ENCODE measurements around the gene CIAPIN1. TPM values are rescaled to one million over a fixed set of nuclear protein-coding genes. Genes with fewer than 3 reads are reported as not detected.

Gene CIAPIN1
- total RNA-seq, 2 donors from 2014 or later = 54.0 to 92.0 TPM

DNA sequence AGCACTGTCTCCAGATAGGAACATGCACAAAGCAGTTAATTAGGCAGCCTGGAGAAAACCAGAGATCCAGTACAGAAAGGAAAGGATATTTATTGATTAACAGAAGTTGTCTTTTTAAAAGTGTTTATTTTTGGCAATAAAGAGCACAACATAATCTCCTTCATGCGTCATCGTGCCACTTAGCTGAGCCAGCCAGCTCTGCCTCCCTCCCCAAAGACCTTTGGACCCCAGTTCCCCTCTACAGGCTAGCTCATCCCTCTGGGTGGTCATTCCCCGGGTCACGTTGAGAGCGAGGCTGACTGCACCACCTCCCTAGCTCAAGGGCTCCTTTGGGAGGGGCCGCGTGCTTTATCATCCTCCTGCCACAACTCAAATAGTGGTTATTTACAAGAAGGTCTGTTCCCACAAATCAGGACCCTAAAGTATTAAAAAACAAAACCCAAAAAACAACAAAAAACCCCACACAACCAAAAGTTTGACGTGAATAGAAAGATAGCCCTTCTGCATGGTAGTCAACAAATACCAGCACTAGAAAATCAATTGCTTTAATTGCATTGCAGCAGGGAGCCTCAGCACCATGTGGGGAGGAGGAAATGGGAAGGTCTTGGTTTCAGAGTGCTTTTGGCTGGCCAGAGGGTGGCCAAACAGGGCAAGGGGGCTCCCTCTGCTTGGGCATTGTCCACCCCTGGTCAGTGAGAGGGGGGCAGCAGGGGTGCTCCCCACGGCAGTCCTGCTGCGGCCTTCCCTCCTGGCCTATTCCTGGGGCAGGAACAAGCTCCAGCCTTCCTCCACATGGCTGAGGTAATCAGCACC, 24.9 kb upstream of the CIAPIN1 start:
- Mint-ChIP-seq H3K4me1 (ENCODE audit: low read depth in 2 of 2) (peaks cover 8 to 17% of the 10 kb centered on the region in 2 donors), H3K9me3 (no peaks in the 10 kb centered on the region), H3K27ac (peak overlapping the region in 1 of 2 donors; percentile 27)

GRCh38 chr16:57471209-57471608, 24.0 kb upstream of the CIAPIN1 start:
- Mint-ChIP-seq H3K27me3 (no peaks in the 10 kb centered on the region), H3K9me3 (no peaks in the 10 kb centered on the region), H3K4me3 (no peak overlapping the region), H3K36me3 (peaks cover 15% of the 10 kb centered on the region), H3K27ac (no peak overlapping the region), H3K4me1 (ENCODE audit: low read depth in 2 of 2) (peaks cover 3 to 15% of the 10 kb centered on the region in 2 donors)
- no peak for DNase-seq (ENCODE audit: low spot score)
- ATAC-seq = no peak

More for the DNA sequence above, 24.9 kb upstream of the CIAPIN1 start:
- H3K27me3 Mint-ChIP-seq = no peaks in the 10 kb centered on the region
- H3K36me3 Mint-ChIP-seq = peaks cover 15% of the 10 kb centered on the region
- no peak overlapping the region for H3K4me3 Mint-ChIP-seq
- DNase-seq (ENCODE audit: low spot score) (no peak), ATAC-seq (no peak)

DNA sequence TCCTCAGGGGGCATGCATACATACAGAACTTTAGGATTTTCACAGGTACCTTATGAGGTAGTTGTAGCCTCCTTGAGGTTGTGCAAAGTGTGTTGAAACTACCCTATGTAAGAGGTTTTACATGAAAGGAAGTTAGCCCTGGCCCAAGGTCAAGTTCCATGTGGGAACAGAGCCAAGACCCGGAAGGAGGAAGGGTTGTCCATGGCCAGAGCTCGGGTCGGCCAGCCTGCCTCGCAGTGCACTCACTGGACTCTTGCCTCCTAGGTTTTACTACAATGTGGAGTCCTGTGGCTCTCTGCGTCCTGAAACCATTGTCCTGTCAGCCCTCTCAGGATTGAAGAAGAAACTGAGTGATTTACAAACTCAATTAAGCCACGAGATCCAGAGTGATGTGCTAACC, 23.5 kb upstream of the CIAPIN1 start:
- Mint-ChIP-seq H3K27ac (no peak overlapping the region), H3K9me3 (no peaks in the 10 kb centered on the region), H3K4me1 (ENCODE audit: low read depth in 2 of 2) (peaks cover 0 to 15% of the 10 kb centered on the region in 2 donors), H3K4me3 (no peak overlapping the region), H3K36me3 (peaks cover 15% of the 10 kb centered on the region), H3K27me3 (no peaks in the 10 kb centered on the region)
- ATAC-seq (no peak), DNase-seq (ENCODE audit: low spot score) (no peak)

DNA sequence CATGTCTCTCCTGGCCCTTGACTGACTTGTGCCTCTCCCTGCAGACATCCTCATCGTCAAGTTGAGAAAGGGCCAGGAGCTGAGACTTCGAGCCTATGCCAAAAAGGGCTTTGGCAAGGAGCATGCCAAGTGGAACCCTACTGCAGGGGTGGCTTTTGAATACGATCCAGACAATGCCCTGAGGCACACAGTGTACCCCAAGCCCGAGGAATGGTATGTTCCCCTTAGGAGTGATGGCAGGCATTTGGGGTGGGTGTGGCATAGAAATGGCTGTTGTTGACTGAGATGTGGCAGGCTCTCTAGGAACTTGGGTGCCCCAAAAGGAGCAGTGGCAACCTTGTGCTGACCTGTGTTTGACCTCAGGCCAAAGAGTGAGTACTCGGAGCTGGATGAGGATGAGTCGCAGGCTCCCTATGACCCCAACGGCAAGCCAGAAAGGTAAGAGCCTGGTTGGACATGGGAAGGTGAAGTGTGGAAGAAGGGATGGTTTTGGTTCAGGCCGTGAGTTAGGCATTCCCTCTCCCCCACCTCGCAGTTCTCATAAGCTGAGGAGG, 22.8 kb upstream of the CIAPIN1 start:
- Mint-ChIP-seq H3K4me1 (ENCODE audit: low read depth in 2 of 2) (peaks cover 4 to 14% of the 10 kb centered on the region in 2 donors), H3K27me3 (no peaks in the 10 kb centered on the region), H3K9me3 (no peaks in the 10 kb centered on the region), H3K27ac (no peak overlapping the region), H3K36me3 (peaks cover 16% of the 10 kb centered on the region), H3K4me3 (no peak overlapping the region)
- ATAC-seq (no peak), DNase-seq (ENCODE audit: low spot score) (no peak)

GRCh38 chr16:57469046-57469445, 21.9 kb upstream of the CIAPIN1 start:
- ATAC-seq (no peak), DNase-seq (ENCODE audit: low spot score) (no peak)
- no peaks in the 10 kb centered on the region for H3K27me3 Mint-ChIP-seq
- H3K27ac Mint-ChIP-seq = no peak overlapping the region
- H3K4me1 Mint-ChIP-seq (ENCODE audit: low read depth in 2 of 2) = peaks cover 13 to 21% of the 10 kb centered on the region in 2 donors
- no peak overlapping the region for H3K4me3 Mint-ChIP-seq
- H3K36me3 Mint-ChIP-seq = peaks cover 24% of the 10 kb centered on the region
- H3K9me3 Mint-ChIP-seq = no peaks in the 10 kb centered on the region

- no peaks in the 10 kb centered on the region for H3K9me3 Mint-ChIP-seq
- H3K4me3 Mint-ChIP-seq = no peak overlapping the region
- H3K27me3 Mint-ChIP-seq = no peaks in the 10 kb centered on the region
- H3K27ac Mint-ChIP-seq = peak overlapping the region in 1 of 2 donors; percentile 34
- peaks cover 26% of the 10 kb centered on the region for H3K36me3 Mint-ChIP-seq
- DNase-seq (ENCODE audit: low spot score) (no peak), ATAC-seq (no peak)
- peaks cover 19 to 23% of the 10 kb centered on the region in 2 donors for H3K4me1 Mint-ChIP-seq (ENCODE audit: low read depth in 2 of 2)
Measured at GRCh38 chr16:57468346-57468745, 21.2 kb upstream of the CIAPIN1 start.

GRCh38 chr16:57464523-57464922, 17.3 kb upstream of the CIAPIN1 start:
- H3K9me3 Mint-ChIP-seq = no peaks in the 10 kb centered on the region
- peaks cover 24 to 30% of the 10 kb centered on the region in 2 donors for H3K4me1 Mint-ChIP-seq (ENCODE audit: low read depth in 2 of 2)
- no peaks in the 10 kb centered on the region for H3K27me3 Mint-ChIP-seq
- no peak for ATAC-seq
- no peak for DNase-seq (ENCODE audit: low spot score)
- H3K27ac Mint-ChIP-seq = peak overlapping the region in 1 of 2 donors; percentile 8
- H3K4me3 Mint-ChIP-seq = no peak overlapping the region
- H3K36me3 Mint-ChIP-seq = peaks cover 33% of the 10 kb centered on the region

DNA sequence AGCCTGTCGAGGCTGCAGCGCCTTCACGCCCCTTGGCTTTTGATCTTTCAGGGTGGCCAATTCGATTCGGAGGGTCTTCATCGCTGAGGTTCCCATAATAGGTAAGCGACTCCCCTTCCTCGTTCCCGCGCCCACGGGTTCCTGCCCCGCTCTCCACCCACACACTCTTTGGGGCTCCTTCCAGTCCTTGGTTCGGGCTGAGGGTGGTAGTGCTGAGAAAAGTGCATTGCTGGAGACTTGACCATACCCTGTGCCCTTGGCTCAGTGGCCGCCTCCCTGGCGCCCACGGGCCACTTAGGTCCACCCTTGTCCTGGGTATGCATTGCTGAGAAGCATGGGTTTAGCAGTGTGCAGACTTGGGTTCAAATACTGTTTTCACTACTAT, 15.8 kb upstream of the CIAPIN1 start:
- H3K4me1 Mint-ChIP-seq (ENCODE audit: low read depth in 2 of 2) = peaks cover 22 to 30% of the 10 kb centered on the region in 2 donors
- H3K27me3 Mint-ChIP-seq = no peaks in the 10 kb centered on the region
- no peaks in the 10 kb centered on the region for H3K9me3 Mint-ChIP-seq
- peak; percentile 4 to 50 for ATAC-seq
- H3K27ac Mint-ChIP-seq = peak overlapping the region; percentile 91 to 95
- peak overlapping the region; percentile 95 for H3K4me3 Mint-ChIP-seq
- peaks cover 25% of the 10 kb centered on the region for H3K36me3 Mint-ChIP-seq
- DNase-seq (ENCODE audit: low spot score) = no peak

- peak; percentile 96 for ATAC-seq
- Mint-ChIP-seq H3K4me1 (ENCODE audit: low read depth in 2 of 2) (peaks cover 22 to 30% of the 10 kb centered on the region in 2 donors), H3K36me3 (peaks cover 23% of the 10 kb centered on the region), H3K9me3 (no peaks in the 10 kb centered on the region), H3K27me3 (no peaks in the 10 kb centered on the region), H3K4me3 (peak within 1 kb of the TSS; percentile 95), H3K27ac (peak within 1 kb of the TSS; percentile 91 to 95)
- DNase-seq (ENCODE audit: low spot score) = peak; percentile 92
Measured at GRCh38 chr16:57462209-57462977, 15.2 kb upstream of the CIAPIN1 start, which contains the start of gene POLR2C. Gene POLR2C (plus strand): TSS chr16:57462679. CDS start chr16:57462725, 46 bp downstream.

- no peak overlapping the region for H3K27ac Mint-ChIP-seq
- H3K4me3 Mint-ChIP-seq = no peak overlapping the region
- ATAC-seq (no peak), DNase-seq (ENCODE audit: low spot score) (no peak)
- peaks cover 16% of the 10 kb centered on the region for H3K36me3 Mint-ChIP-seq
- no peaks in the 10 kb centered on the region for H3K27me3 Mint-ChIP-seq
- H3K9me3 Mint-ChIP-seq = no peaks in the 10 kb centered on the region
- peaks cover 8 to 11% of the 10 kb centered on the region in 2 donors for H3K4me1 Mint-ChIP-seq (ENCODE audit: low read depth in 2 of 2)
Measured at GRCh38 chr16:57452021-57452420, 4.8 kb upstream of the CIAPIN1 start.

DNA sequence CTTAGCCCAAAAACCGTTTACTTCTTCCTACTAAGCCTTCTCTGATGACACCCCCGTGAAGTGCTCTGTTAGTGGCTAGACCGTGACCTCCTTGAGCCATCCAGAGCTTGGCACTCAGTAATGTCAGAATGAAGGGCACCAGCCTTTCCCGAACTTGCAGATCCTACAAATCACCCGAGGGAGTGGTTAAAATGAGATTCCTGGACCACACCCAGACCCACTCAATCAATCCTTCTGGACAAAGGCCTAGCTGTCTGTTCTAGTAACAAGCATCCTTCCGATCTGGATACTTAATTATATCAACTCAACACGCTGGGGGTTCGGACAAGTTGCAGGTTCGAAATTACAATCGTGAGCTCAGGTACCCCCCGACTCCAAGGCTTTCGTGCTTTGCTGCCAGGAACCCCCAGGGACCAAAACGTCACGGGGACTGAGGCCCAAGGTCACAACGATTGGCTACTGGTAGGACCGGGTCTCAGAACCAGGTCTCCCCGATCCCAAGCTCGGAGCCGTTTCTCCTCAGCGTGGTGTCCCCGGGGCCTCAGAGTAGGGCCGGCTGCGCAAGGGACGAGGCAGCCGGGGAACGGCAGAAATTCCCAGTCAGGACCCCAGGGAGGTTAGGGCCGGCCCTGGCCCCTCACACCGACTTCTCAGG, 527 bp downstream of the CIAPIN1 start:
- H3K27me3 Mint-ChIP-seq = no peaks in the 10 kb centered on the region
- peak overlapping the region; percentile 92 for H3K4me3 Mint-ChIP-seq
- H3K36me3 Mint-ChIP-seq = peaks cover 3% of the 10 kb centered on the region
- H3K9me3 Mint-ChIP-seq = no peaks in the 10 kb centered on the region
- DNase-seq (ENCODE audit: low spot score) (peak; percentile 68), ATAC-seq (peak; percentile 49 to 53)
- H3K4me1 Mint-ChIP-seq (ENCODE audit: low read depth in 2 of 2) = peaks cover 15 to 26% of the 10 kb centered on the region in 2 donors
- peak overlapping the region; percentile 79 to 92 for H3K27ac Mint-ChIP-seq

DNA sequence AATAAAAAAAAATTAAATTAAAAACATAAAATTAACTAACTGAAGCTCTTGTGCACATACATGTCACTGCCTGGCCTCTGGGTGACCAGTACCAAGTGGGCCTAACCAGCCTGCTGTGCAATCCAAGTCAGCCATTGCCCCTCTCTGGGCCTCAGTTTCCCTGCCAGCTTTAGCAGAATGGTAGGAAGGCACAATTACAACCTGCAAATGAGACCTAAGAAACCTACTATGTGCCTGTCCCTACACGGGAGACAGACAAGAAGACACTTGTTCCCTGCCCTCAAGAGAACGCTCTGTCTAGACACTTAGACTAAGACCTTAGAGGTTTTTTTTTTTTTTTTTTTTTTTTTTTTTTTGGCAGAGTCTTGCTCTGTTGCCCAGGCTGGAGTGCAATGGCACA, 1.7 kb downstream of the CIAPIN1 start:
- Mint-ChIP-seq H3K9me3 (no peaks in the 10 kb centered on the region), H3K36me3 (peaks cover 13% of the 10 kb centered on the region), H3K27ac (no peak overlapping the region), H3K27me3 (no peaks in the 10 kb centered on the region), H3K4me3 (no peak overlapping the region), H3K4me1 (ENCODE audit: low read depth in 2 of 2) (peaks cover 15 to 22% of the 10 kb centered on the region in 2 donors)
- DNase-seq (ENCODE audit: low spot score) (no peak), ATAC-seq (no peak)

DNA sequence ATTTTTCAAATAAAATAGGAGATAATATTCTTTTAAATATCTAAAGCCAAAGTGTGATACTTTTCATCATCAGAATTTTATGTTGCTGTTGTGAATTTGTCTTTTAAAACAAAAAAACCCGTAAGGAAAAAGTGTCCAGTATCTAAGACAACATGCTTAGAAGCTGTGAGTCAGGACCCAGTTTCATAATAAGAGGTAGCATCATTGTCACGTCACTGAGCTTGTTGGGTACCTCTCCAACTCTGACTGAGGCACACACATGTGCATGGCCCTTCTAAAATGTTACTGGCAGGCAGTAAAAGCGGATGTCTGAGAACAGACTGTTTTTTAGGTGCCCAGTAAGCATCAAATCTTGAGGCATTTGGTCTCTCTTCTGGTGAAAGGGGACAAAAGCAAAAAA, 2.5 kb downstream of the CIAPIN1 start:
- Mint-ChIP-seq H3K36me3 (peaks cover 21% of the 10 kb centered on the region), H3K9me3 (no peaks in the 10 kb centered on the region), H3K4me1 (ENCODE audit: low read depth in 2 of 2) (peaks cover 14 to 22% of the 10 kb centered on the region in 2 donors), H3K4me3 (no peak overlapping the region), H3K27me3 (no peaks in the 10 kb centered on the region), H3K27ac (no peak overlapping the region)
- DNase-seq (ENCODE audit: low spot score) (no peak), ATAC-seq (no peak)
